SK-N-SH (cell line): ENCODE results near the gene MBP. TPM values are rescaled to one million over a fixed set of nuclear protein-coding genes. Genes with fewer than 3 reads are reported as not detected.

Experiments
- CTCF ChIA-PET: fragments of 300-600, 350-600 bp; formaldehyde crosslinking; extraction: SDS; loops from one replicate; lab custom pipeline; 2021; lab: Yijun Ruan, JAX
- POLR2A ChIA-PET: fragments of 350-600 bp; sonication (Branson Sonifier 250); formaldehyde crosslinking; extraction: SDS; loops from one replicate; lab custom pipeline; 2020; ENCODE audit warnings: antibody characterized with exemption, inconsistent platforms; lab: Yijun Ruan, JAX
- DNase-seq: peaks from one replicate; pipeline ENCODE4 v3.0.0; 2012
- H2AFZ ChIP-seq: fragments of 200-600 bp; sonication (generic); 2 replicates; pipeline ENCODE4 v1.8.1; 2016; ENCODE audit warnings: antibody characterized with exemption, mild to moderate bottlenecking, low read depth
- H3F3A ChIP-seq: fragments of 200-600 bp; sonication (generic); replicated peaks from 2 replicates; pipeline ENCODE3; 2016; ENCODE audit warnings: antibody characterized with exemption, mild to moderate bottlenecking; ENCODE audit not compliant: insufficient read depth
- H3K27ac ChIP-seq, 2 experiments: fragments of 200-500 bp in 1 of 2; fragments of 200-600 bp in 1 of 2; sonication (Bioruptor generic) in 1 of 2; sonication (generic), shearing (Covaris generic) in 1 of 2; 2 replicates each; pipeline versions ENCODE4 v1.5.1 to v1.6.1; 2014 to 2016; ENCODE audit warnings: low read depth in 2 of 2, inconsistent platforms in 1 of 2, low read length in 1 of 2, mild to moderate bottlenecking in 1 of 2, mixed read lengths in 1 of 2
- H3K27me3 ChIP-seq: fragments of 200-600 bp; sonication (generic), shearing (Covaris generic); 2 replicates; pipeline ENCODE4 v1.6.1; 2016; ENCODE audit warnings: mixed run types; ENCODE audit not compliant: insufficient read depth
- H3K36me3 ChIP-seq, 2 experiments: fragments of 200-500 bp in 1 of 2; fragments of 200-600 bp in 1 of 2; sonication (Bioruptor generic) in 1 of 2; sonication (generic) in 1 of 2; replicated peaks in 1 of 2; 2 replicates each; pipeline versions ENCODE3 to v1.5.1; 2014 to 2016; ENCODE audit warnings: low read length in 1 of 2, mild to moderate bottlenecking in 1 of 2; ENCODE audit not compliant: insufficient read depth in 2 of 2, control insufficient read depth in 1 of 2
- H3K4me1 ChIP-seq, 2 experiments: fragments of 200-500 bp in 1 of 2; fragments of 200-600 bp in 1 of 2; sonication (Bioruptor generic) in 1 of 2; sonication (generic), shearing (Covaris generic) in 1 of 2; 2 replicates each; pipeline versions ENCODE4 v1.5.1 to v1.6.1; 2014 to 2016; ENCODE audit warnings: low read depth in 1 of 2, low read length in 1 of 2, mixed run types in 1 of 2; ENCODE audit not compliant: insufficient read depth in 2 of 2, control insufficient read depth in 1 of 2
- H3K4me2 ChIP-seq: fragments of 200-600 bp; sonication (generic), shearing (Covaris generic); 2 replicates; pipeline ENCODE4 v1.6.1; 2017; ENCODE audit warnings: mixed run types
- H3K4me3 ChIP-seq, 2 experiments: fragments of 200-500 bp in 1 of 2; fragments of 200-600 bp in 1 of 2; sonication (Bioruptor generic) in 1 of 2; sonication (generic), shearing (Covaris generic) in 1 of 2; 2 replicates each; pipeline versions ENCODE4 v1.5.1 to v1.8.1; 2014 to 2016; ENCODE audit warnings: low read depth in 2 of 2, inconsistent platforms in 1 of 2, low read length in 1 of 2, mild to moderate bottlenecking in 1 of 2, mixed read lengths in 1 of 2, moderate library complexity in 1 of 2
- H3K79me2 ChIP-seq: fragments of 200-600 bp; sonication (generic); 2 replicates; pipeline ENCODE4 v1.8.1; 2017; ENCODE audit warnings: mild to moderate bottlenecking; ENCODE audit not compliant: insufficient read depth
- H3K9ac ChIP-seq: fragments of 200-600 bp; sonication (generic); 2 replicates; pipeline ENCODE4 v1.6.1; 2017; ENCODE audit warnings: mixed run types
- H3K9me2 ChIP-seq: fragments of 200-600 bp; sonication (generic); 2 replicates; pipeline ENCODE4 v1.6.1; 2017; ENCODE audit warnings: mixed run types
- H3K9me3 ChIP-seq: fragments of 200-600 bp; sonication (generic); 2 replicates; pipeline ENCODE4 v1.6.1; 2017; ENCODE audit warnings: mixed run types, mild to moderate bottlenecking, moderate library complexity
- H4K20me1 ChIP-seq: fragments of 200-600 bp; sonication (generic); 2 replicates; pipeline ENCODE4 v1.6.1; 2017; ENCODE audit warnings: mild to moderate bottlenecking, mixed run types; ENCODE audit not compliant: insufficient read depth
- CHD2 ChIP-seq: fragments of 150-350 bp; IDR thresholded peaks from 2 replicates; pipeline ENCODE4 v1.6.1; 2018; ENCODE audit warnings: low read length; ENCODE audit not compliant: partially characterized antibody
- ELF1 ChIP-seq: IDR thresholded peaks from 2 replicates; pipeline ENCODE4 v1.4.0; 2012
- EP300 ChIP-seq, 2 experiments: IDR thresholded peaks; 2 replicates each; pipeline versions ENCODE4 v1.4.0 to v1.6.1; 2012; ENCODE audit warnings: borderline replicate concordance in 1 of 2, low read depth in 1 of 2, low read length in 1 of 2
- EZH2phosphoT487 ChIP-seq: fragments of 200-600 bp; sonication (generic); IDR thresholded peaks from 2 replicates; pipeline ENCODE4 v1.6.1; 2017; ENCODE audit warnings: low read depth, mixed run types, mild to moderate bottlenecking, antibody characterized with exemption, moderate library complexity, borderline replicate concordance
- FOXJ3 ChIP-seq: sonication (generic); formaldehyde crosslinking; IDR thresholded peaks from 2 replicates; pipeline ENCODE4 v1.5.1; 2020; ENCODE audit warnings: mild to moderate bottlenecking, missing genetic modification reagents
- MXI1 ChIP-seq: IDR thresholded peaks from 2 replicates; pipeline ENCODE4 v1.6.1; 2012; ENCODE audit warnings: mild to moderate bottlenecking, low read depth, low read length, improper control_type of control experiment
- NFIC ChIP-seq: IDR thresholded peaks from 2 replicates; pipeline ENCODE4 v1.4.0; 2012; ENCODE audit warnings: borderline replicate concordance
- NRF1 ChIP-seq: IDR thresholded peaks from 2 replicates; pipeline ENCODE4 v1.6.1; 2012; ENCODE audit warnings: low read depth, mild to moderate bottlenecking, low read length
- RXRA ChIP-seq: IDR thresholded peaks from 2 replicates; pipeline ENCODE4 v1.4.0; 2012; ENCODE audit warnings: low read depth, mild to moderate bottlenecking, borderline replicate concordance
- SIN3A ChIP-seq: IDR thresholded peaks from 2 replicates; pipeline ENCODE4 v1.6.1; 2012; ENCODE audit warnings: low read depth, mild to moderate bottlenecking, low read length, moderate library complexity, borderline replicate concordance
- YY1 ChIP-seq: IDR thresholded peaks from 2 replicates; pipeline ENCODE4 v1.4.0; 2012; ENCODE audit warnings: low read depth, mild to moderate bottlenecking
- WGBS: methylation state at CpG from one replicate; pipeline ENCODE4 v1.1.6; 2017; ENCODE audit warnings: low lambda C conversion rate; 5-methylcytosine and 5-hydroxymethylcytosine counted together
- polyA plus RNA-seq, 3 experiments: library from polyadenylated mRNA; depleted of rRNA; stranded (reverse); fragments of >200 nt; gene quantifications; 2 replicates each; pipeline ENCODE4 v1.2.3, GENCODE V29; 2012
- TF ChIP-seq, protein P1 (sequence below): fragments of 200-600 bp; sonication (generic); IDR thresholded peaks from 2 replicates; pipeline ENCODE4 v1.6.1; 2017; ENCODE audit warnings: antibody characterized with exemption, mild to moderate bottlenecking, moderate library complexity
- TF ChIP-seq, protein P2 (sequence below): fragments of 150-350 bp; IDR thresholded peaks from 2 replicates; pipeline ENCODE4 v1.6.1; 2016; ENCODE audit warnings: mild to moderate bottlenecking, low read depth, low read length
- TF ChIP-seq, protein P3 (sequence below): IDR thresholded peaks from 2 replicates; pipeline ENCODE4 v1.4.0; 2012; ENCODE audit warnings: low read depth, borderline replicate concordance
- TF ChIP-seq, protein P4 (sequence below): fragments of 150-350 bp; IDR thresholded peaks from 2 replicates; pipeline ENCODE4 v1.6.1; 2017; ENCODE audit warnings: antibody characterized with exemption, low read length, low read depth, borderline replicate concordance
- TF ChIP-seq, protein P5 (sequence below): IDR thresholded peaks from 2 replicates; pipeline ENCODE4 v1.4.0; 2012; ENCODE audit warnings: low read depth
- TF ChIP-seq, protein P6 (sequence below): IDR thresholded peaks from 2 replicates; pipeline ENCODE4; 2012
- TF ChIP-seq, protein P7 (sequence below): IDR thresholded peaks from 2 replicates; pipeline ENCODE4 v1.4.0; 2012; ENCODE audit warnings: low read depth, borderline replicate concordance

MBP gene
- polyA plus RNA-seq, 1 of the 3 experiments (the other 2 are of a cell fraction), result 1.6 TPM

DNA sequence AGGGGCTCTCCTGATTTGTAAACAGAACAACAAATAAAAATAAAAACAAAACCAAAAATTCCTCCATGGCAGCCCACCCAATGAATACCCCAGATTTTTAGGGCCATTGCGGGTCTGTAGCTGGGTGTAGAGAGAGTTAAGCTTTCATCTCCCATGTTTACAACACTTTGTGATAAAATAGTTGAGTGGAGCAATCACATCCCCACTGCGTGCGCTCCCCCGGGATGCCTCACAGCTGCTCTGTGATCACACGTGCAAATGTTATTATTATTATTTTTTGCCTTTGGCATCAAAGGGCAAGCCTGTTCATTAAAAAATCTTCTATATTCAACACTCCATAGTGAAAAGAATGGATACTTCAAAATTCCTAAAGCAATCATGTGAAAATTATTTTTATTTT lies 118.0 kb downstream of the MBP start:
- Histone ChIP-seq H3K9ac (no peak overlapping the region), H4K20me1 (no peaks in the 10 kb centered on the region), H3K4me1 (no peaks in the 10 kb centered on the region), H3K27ac (no peak overlapping the region), H3K79me2 (no peaks in the 10 kb centered on the region), H3K9me2 (no peaks in the 10 kb centered on the region), H3F3A (no peaks in the 10 kb centered on the region), H3K4me3 (no peak overlapping the region), H3K27me3 (no peaks in the 10 kb centered on the region), H3K36me3 (no peaks in the 10 kb centered on the region), H3K4me2 (no peak overlapping the region), H3K9me3 (no peaks in the 10 kb centered on the region), H2AFZ (no peak overlapping the region)
- WGBS, result 93% methylated on average over 5 of the region's 5 CpGs
- DNase-seq, result no peak
- POLR2A ChIA-PET, result no interaction called here
- TF ChIP-seq SIN3A, result no peak
- TF ChIP-seq EP300 (IDR thresholded peaks at IDR 0.05; ENCODE audit: borderline replicate concordance in 1 of 2, low read depth in 1 of 2, low read length in 1 of 2), result no peak
- TF ChIP-seq, protein P1, sequence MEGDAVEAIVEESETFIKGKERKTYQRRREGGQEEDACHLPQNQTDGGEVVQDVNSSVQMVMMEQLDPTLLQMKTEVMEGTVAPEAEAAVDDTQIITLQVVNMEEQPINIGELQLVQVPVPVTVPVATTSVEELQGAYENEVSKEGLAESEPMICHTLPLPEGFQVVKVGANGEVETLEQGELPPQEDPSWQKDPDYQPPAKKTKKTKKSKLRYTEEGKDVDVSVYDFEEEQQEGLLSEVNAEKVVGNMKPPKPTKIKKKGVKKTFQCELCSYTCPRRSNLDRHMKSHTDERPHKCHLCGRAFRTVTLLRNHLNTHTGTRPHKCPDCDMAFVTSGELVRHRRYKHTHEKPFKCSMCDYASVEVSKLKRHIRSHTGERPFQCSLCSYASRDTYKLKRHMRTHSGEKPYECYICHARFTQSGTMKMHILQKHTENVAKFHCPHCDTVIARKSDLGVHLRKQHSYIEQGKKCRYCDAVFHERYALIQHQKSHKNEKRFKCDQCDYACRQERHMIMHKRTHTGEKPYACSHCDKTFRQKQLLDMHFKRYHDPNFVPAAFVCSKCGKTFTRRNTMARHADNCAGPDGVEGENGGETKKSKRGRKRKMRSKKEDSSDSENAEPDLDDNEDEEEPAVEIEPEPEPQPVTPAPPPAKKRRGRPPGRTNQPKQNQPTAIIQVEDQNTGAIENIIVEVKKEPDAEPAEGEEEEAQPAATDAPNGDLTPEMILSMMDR, result no peak
- no peak for TF ChIP-seq RXRA
- no peak for TF ChIP-seq NFIC
- no peak for TF ChIP-seq EZH2phosphoT487
- TF ChIP-seq CHD2, result no peak
- no peak for TF ChIP-seq YY1
- no peak for TF ChIP-seq MXI1
- TF ChIP-seq, protein P2, sequence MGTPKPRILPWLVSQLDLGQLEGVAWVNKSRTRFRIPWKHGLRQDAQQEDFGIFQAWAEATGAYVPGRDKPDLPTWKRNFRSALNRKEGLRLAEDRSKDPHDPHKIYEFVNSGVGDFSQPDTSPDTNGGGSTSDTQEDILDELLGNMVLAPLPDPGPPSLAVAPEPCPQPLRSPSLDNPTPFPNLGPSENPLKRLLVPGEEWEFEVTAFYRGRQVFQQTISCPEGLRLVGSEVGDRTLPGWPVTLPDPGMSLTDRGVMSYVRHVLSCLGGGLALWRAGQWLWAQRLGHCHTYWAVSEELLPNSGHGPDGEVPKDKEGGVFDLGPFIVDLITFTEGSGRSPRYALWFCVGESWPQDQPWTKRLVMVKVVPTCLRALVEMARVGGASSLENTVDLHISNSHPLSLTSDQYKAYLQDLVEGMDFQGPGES, result no peak
- TF ChIP-seq, protein P3, sequence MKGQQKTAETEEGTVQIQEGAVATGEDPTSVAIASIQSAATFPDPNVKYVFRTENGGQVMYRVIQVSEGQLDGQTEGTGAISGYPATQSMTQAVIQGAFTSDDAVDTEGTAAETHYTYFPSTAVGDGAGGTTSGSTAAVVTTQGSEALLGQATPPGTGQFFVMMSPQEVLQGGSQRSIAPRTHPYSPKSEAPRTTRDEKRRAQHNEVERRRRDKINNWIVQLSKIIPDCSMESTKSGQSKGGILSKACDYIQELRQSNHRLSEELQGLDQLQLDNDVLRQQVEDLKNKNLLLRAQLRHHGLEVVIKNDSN, result no peak
- TF ChIP-seq, protein P4, sequence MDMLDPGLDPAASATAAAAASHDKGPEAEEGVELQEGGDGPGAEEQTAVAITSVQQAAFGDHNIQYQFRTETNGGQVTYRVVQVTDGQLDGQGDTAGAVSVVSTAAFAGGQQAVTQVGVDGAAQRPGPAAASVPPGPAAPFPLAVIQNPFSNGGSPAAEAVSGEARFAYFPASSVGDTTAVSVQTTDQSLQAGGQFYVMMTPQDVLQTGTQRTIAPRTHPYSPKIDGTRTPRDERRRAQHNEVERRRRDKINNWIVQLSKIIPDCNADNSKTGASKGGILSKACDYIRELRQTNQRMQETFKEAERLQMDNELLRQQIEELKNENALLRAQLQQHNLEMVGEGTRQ, result no peak
- TF ChIP-seq, protein P5, sequence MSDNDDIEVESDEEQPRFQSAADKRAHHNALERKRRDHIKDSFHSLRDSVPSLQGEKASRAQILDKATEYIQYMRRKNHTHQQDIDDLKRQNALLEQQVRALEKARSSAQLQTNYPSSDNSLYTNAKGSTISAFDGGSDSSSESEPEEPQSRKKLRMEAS, result no peak
- TF ChIP-seq NRF1, result no peak
- TF ChIP-seq, protein P6, sequence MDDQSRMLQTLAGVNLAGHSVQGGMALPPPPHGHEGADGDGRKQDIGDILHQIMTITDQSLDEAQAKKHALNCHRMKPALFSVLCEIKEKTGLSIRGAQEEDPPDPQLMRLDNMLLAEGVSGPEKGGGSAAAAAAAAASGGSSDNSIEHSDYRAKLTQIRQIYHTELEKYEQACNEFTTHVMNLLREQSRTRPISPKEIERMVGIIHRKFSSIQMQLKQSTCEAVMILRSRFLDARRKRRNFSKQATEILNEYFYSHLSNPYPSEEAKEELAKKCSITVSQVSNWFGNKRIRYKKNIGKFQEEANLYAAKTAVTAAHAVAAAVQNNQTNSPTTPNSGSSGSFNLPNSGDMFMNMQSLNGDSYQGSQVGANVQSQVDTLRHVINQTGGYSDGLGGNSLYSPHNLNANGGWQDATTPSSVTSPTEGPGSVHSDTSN, result no peak
- TF ChIP-seq, protein P7, sequence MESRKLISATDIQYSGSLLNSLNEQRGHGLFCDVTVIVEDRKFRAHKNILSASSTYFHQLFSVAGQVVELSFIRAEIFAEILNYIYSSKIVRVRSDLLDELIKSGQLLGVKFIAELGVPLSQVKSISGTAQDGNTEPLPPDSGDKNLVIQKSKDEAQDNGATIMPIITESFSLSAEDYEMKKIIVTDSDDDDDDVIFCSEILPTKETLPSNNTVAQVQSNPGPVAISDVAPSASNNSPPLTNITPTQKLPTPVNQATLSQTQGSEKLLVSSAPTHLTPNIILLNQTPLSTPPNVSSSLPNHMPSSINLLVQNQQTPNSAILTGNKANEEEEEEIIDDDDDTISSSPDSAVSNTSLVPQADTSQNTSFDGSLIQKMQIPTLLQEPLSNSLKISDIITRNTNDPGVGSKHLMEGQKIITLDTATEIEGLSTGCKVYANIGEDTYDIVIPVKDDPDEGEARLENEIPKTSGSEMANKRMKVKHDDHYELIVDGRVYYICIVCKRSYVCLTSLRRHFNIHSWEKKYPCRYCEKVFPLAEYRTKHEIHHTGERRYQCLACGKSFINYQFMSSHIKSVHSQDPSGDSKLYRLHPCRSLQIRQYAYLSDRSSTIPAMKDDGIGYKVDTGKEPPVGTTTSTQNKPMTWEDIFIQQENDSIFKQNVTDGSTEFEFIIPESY, result no peak
- TF ChIP-seq FOXJ3 (CRISPR knock-in tag), result no peak
- no peak for TF ChIP-seq ELF1
- CTCF ChIA-PET, result interaction anchor here (1.3 to 3.2 kb wide), 2 partner anchors 9 to 14 kb away, joined by 3 to 20 read pairs; no protein-coding TSS in a partner anchor
